Astrocyte (in vitro differentiated cells and primary cell): ENCODE measurements around the gene MARCHF6.

Source experiments
- CTCF ChIP-seq: IDR thresholded peaks from 2 replicates; pipeline ENCODE4 v1.5.1; 2011; ENCODE audit warnings: low read depth, mild to moderate bottlenecking, inconsistent platforms, low read length, moderate library complexity; ENCODE audit not compliant: insufficient read depth
- EZH2 ChIP-seq: IDR thresholded peaks from 2 replicates; pipeline ENCODE4 v1.6.1; 2012; ENCODE audit warnings: mild to moderate bottlenecking, low read length, inconsistent platforms; ENCODE audit not compliant: insufficient read depth

- TF ChIP-seq CTCF (no peak), EZH2 (no peak)
Observed at GRCh38 chr5:10355071-10355889, 1.8 kb downstream of the MARCHF6 start.
